Measurements from ENCODE around the gene HUNK.

Gene HUNK

DNA sequence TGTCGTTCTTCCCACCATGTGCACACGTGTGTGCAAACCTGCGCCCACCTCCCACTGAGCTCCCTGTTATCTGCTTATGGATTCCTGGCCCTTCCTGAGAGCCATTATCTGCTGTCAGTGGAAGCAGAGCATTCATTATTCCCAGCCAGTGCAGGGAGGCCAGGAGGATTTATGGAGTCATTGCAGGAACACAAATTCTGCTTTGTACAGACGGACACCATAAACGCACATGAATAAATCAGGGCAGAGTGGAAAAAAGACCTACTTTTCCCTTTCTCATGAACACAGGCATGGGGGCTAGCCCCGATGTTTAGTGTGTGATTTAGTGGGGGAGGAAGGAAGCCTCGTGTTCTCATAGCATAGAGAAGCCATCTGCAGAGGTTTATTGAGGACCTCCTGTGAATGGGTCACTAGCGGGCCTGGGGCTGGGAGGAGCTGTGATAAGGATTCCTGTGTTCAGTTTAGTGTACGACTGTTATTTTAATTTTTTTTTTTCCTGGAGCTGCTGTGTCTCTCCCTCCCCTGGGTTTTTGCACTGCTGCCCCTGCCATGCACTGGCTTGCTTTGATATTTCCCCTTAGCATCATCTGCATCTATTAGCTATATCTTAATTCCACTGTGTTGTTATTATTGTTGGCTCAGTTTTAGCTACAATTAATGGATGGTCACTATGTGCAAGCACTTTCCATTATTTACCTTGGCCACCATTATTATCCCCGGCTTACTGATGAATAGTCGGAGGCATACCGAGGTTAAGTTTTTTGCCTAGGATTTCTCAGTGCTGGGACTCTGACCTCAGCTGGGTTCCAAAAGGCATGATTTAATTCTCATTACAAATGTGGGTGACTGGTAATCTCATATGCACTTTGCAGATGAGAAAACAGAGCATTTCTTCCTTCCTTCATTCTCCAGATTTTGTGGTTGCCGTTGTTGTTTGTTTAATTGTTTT lies 33.0 kb downstream of the HUNK start:
- peak; percentile 26 for DNase-seq (ENCODE audit: low read depth)
- H3K4me3 ChIP-seq (ENCODE audit: low read depth, low read length), result no peak overlapping the region
- in situ Hi-C loops (cut with HindIII; ENCODE audit: low sequenced_read_pairs), result no loop called here
- TF ChIP-seq, protein P1, sequence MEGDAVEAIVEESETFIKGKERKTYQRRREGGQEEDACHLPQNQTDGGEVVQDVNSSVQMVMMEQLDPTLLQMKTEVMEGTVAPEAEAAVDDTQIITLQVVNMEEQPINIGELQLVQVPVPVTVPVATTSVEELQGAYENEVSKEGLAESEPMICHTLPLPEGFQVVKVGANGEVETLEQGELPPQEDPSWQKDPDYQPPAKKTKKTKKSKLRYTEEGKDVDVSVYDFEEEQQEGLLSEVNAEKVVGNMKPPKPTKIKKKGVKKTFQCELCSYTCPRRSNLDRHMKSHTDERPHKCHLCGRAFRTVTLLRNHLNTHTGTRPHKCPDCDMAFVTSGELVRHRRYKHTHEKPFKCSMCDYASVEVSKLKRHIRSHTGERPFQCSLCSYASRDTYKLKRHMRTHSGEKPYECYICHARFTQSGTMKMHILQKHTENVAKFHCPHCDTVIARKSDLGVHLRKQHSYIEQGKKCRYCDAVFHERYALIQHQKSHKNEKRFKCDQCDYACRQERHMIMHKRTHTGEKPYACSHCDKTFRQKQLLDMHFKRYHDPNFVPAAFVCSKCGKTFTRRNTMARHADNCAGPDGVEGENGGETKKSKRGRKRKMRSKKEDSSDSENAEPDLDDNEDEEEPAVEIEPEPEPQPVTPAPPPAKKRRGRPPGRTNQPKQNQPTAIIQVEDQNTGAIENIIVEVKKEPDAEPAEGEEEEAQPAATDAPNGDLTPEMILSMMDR (IDR thresholded peaks at IDR 0.05; ENCODE audit: low read depth, low read length, missing control alignments), result no peak

DNA sequence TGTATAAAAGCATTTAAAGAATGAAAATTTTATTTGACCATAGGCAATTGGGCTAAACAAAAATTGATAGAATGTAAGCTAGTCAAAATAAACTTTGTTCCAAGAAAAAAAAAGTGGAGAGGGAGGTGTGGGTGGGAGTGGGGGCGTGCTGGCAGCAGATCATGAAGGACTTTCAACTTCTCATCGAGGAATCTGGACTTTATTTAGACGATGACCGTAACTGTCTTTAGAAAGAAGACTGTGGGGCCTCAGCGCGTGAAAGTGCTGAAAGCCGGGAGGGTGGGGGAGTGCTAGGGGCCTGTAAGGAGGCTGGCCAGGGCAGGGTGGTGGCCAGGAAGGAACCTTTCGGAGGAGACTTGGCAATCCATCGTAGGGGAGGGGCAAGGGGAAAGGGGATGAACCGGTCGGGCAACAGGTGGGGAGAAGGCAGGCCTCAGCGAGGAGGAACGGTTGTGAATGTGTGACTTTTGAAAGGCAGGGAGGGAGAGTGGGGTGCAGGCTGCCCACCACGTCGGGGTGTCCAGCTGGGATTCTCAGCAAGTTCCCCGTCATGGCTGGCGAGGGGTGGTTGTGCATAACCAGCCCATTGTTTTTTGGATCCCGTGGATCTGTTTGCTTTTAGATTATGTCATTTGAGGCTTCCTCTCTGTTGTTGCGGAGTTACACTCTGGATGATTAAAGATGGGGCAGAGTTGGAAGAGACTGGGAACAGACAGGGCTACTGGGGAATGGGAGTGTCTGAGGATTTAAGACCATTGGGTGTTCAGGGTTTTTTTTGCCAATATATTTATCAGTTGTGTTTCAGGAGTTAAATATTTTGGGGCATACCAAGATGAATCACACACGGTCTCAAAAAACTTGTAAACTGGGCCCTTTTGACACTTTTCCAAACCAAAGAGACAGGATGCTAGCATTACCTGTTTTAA lies 35.5 kb downstream of the HUNK start:
- TF ChIP-seq, protein P1 (IDR thresholded peaks at IDR 0.05; ENCODE audit: low read depth, low read length, missing control alignments), result no peak
- no peak for DNase-seq (ENCODE audit: low read depth)
- no peak overlapping the region for H3K4me3 ChIP-seq (ENCODE audit: low read depth, low read length)
- in situ Hi-C loops (cut with HindIII; ENCODE audit: low sequenced_read_pairs), result no loop called here

DNA sequence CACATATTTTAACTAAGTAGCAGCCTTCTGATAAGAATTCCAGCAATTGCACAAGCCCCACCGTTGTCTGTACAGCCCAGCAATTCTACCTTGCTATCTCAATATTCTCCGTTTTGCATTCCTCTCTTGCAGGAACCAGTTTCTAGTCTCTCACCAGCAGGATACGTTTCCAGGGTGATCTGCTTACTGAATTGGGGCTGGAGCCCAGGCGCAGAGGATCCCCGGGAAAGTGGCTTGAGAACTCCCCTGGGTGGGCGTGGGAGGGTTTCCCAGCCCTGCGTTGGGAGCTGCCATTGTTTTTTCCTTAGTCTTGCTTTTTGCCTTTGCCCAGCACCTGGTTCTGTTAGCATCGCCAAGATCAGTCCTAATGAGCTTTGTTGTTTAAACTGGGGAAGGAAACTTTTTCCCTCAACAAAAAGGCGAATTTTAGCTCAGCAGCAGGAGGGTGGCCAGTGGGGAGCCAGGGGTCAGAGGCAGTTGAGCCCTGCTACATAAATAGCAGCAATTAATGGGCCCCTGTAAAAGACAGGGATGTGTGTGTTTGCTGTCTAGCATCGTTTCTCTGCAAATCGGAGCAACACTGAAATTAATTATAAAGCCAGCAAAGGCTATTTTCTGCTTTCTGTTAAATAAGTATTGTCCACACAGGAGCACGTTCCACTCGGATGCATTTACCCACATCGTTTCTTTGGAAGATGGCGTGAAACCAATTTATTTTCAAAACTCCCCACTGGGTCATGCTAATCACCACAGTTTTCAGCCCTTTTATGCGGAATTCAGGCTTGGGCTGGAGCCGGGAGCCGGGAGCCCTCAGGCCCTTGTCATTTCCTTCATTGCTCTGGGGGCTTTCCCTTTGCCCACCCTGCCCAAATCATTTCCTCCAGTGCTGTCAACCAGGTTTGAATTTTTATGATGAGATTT lies 36.6 kb downstream of the HUNK start:
- H3K4me3 ChIP-seq (ENCODE audit: low read depth, low read length), result no peak overlapping the region
- in situ Hi-C loops (cut with HindIII; ENCODE audit: low sequenced_read_pairs), result no loop called here
- no peak for DNase-seq (ENCODE audit: low read depth)
- TF ChIP-seq, protein P1 (IDR thresholded peaks at IDR 0.05; ENCODE audit: low read depth, low read length, missing control alignments), result no peak

DNA sequence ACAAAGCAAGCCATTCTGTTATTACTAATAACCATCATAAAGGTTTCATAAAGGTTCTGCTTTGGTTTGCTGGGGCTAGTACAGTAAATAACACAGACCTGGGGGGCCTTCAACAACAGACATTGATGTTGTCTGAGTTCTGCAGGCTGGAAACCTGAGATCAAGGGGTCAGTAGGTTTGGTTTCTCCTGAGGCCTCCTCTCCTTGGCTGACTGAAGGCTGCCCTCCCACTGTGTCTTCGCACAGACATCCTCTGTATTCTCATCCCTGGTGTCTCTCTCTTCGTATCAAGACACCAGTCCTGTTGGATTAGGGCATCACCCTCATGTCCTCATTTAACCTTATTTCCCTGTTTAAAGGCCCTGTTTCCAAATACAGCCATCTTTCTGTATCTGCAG lies 37.3 kb downstream of the HUNK start:
- TF ChIP-seq, protein P1 (IDR thresholded peaks at IDR 0.05; ENCODE audit: low read depth, low read length, missing control alignments), result no peak
- H3K4me3 ChIP-seq (ENCODE audit: low read depth, low read length), result no peak overlapping the region
- in situ Hi-C loops (cut with HindIII; ENCODE audit: low sequenced_read_pairs), result no loop called here
- DNase-seq (ENCODE audit: low read depth), result no peak

DNA sequence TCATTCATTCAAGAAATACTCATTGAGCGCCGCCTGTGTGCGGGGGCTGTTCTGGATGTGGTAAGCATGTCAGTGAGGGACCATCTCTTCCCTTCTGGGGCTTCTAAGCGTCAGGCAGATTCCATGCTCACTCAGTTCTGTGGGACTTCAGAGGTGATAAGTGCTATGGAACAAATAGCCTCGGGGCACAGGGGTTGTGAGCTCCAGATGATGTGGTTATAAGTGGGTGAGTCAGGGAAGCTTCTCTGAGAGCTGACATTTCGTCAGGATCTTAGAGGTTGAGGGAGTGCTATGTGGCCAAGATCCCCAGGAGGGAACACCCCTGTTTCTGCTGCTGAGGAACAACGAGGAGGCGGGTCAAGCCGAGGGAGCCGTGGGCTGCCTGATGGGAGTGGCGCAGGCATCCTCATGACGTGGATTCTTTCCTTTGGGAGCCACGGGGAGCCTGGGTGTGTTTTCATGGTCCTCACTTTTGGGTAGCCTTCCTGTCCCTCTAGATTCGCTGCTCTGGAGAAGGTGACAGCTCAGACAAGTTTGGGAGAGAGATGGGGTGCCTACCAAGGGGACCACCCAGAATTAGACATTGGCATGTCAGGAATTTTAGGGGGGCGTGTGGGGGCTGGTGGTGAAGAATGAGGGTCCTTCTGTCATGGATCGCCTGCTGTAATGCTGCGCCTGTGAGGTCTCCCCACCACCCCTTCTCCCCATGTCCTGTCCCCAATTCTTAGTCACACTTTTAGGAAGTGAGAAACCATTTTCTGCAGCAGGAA lies 38.5 kb downstream of the HUNK start:
- H3K4me3 ChIP-seq (ENCODE audit: low read depth, low read length), result no peak overlapping the region
- TF ChIP-seq, protein P1 (IDR thresholded peaks at IDR 0.05; ENCODE audit: low read depth, low read length, missing control alignments), result no peak
- in situ Hi-C loops (cut with HindIII; ENCODE audit: low sequenced_read_pairs), result no loop called here
- no peak for DNase-seq (ENCODE audit: low read depth)

All from astrocyte of the cerebellum (primary cell).